Caki2 (cell line): ENCODE measurements around the gene CDK16. TPM values are rescaled to one million over a fixed set of nuclear protein-coding genes. Genes with fewer than 3 reads are reported as not detected.
"Not testable (repeated sequence)": the region's sequence is repeated elsewhere in the genome, so short reads cannot be mapped to it uniquely, and the experiment has no call there.

Experiments
- DNase-seq: peaks from one replicate; pipeline ENCODE4 v3.0.0-alpha.2; 2015; ENCODE audit warnings: low read depth
- in situ Hi-C: cut with HindIII; loops from 2 replicates; pipeline ENCODE4 v1.10.0; 2016; ENCODE audit warnings: low sequenced_read_pairs, low pct_unique_long_range_greater_than_20kb, mixed read lengths
- total RNA-seq: library from RNA; depleted of rRNA; stranded (reverse); fragments of >200 nt; shearing (Covaris generic); gene quantifications from 2 replicates; pipeline ENCODE4 v1.2.3, GENCODE V29; 2014; ENCODE audit warnings: low replicate concordance

Gene CDK16
- total RNA-seq, 1 experiment from 2014 or later: 78.8 TPM

GRCh38 chrX:47234583-47234982 lies 16.1 kb downstream of the CDK16 start:
- no peak for DNase-seq
- in situ Hi-C loops: no loop called here

- in situ Hi-C loops: no loop called here
- DNase-seq: no peak
Measured at GRCh38 chrX:47235691-47236103, 17.2 kb downstream of the CDK16 start.

- DNase-seq: no peak
- in situ Hi-C loops: no loop called here
Measured at GRCh38 chrX:47239199-47239598, 20.7 kb downstream of the CDK16 start.

- in situ Hi-C loops: no loop called here
- DNase-seq: no peak
Measured at GRCh38 chrX:47239898-47240545, 21.5 kb downstream of the CDK16 start.

- in situ Hi-C loops: no loop called here
- no peak for DNase-seq
Measured at GRCh38 chrX:47240619-47241018, 22.1 kb downstream of the CDK16 start.

GRCh38 chrX:47241201-47242011 lies 22.9 kb downstream of the CDK16 start:
- in situ Hi-C loops: no loop called here
- no peak for DNase-seq

- in situ Hi-C loops: no loop called here
- no peak for DNase-seq
Measured at GRCh38 chrX:47242321-47242720, 23.8 kb downstream of the CDK16 start.

- no peak for DNase-seq
- in situ Hi-C loops: no loop called here
Measured at GRCh38 chrX:47243351-47243750, 24.9 kb downstream of the CDK16 start.

GRCh38 chrX:47244676-47245075 lies 26.2 kb downstream of the CDK16 start:
- no peak for DNase-seq
- in situ Hi-C loops: no loop called here

GRCh38 chrX:47245156-47245555 lies 26.7 kb downstream of the CDK16 start:
- in situ Hi-C loops: no loop called here
- DNase-seq: no peak

- in situ Hi-C loops: no loop called here
- no peak for DNase-seq
Measured at GRCh38 chrX:47247206-47247998, 28.9 kb downstream of the CDK16 start.

- in situ Hi-C loops: no loop called here
- no peak for DNase-seq
Measured at GRCh38 chrX:47247999-47248320, 29.5 kb downstream of the CDK16 start.

GRCh38 chrX:47248576-47248975 lies 30.1 kb downstream of the CDK16 start:
- in situ Hi-C loops: no loop called here

GRCh38 chrX:47250017-47250347 lies 31.5 kb downstream of the CDK16 start:
- no peak for DNase-seq
- in situ Hi-C loops: no loop called here

More at GRCh38 chrX:47248576-47248975, 30.1 kb downstream of the CDK16 start:
- no peak for DNase-seq

GRCh38 chrX:47257620-47258019 lies 39.1 kb downstream of the CDK16 start:
- DNase-seq, in situ Hi-C loops: not testable (repeated sequence)

- in situ Hi-C loops: no loop called here
- no peak for DNase-seq
Measured at GRCh38 chrX:47264483-47265173, 46.1 kb downstream of the CDK16 start.

GRCh38 chrX:47266643-47267042 lies 48.2 kb downstream of the CDK16 start:
- DNase-seq: no peak
- in situ Hi-C loops: no loop called here

GRCh38 chrX:47272013-47272408 lies 53.5 kb downstream of the CDK16 start:
- in situ Hi-C loops: no loop called here
- no peak for DNase-seq
